GM12874 (cell line): ENCODE results near the gene CCDC92.

Source experiments
- CTCF ChIP-seq: IDR thresholded peaks from 2 replicates; pipeline ENCODE4 v1.5.1; 2011; ENCODE audit warnings: low read depth, mild to moderate bottlenecking, control low read depth, low read length, moderate library complexity; ENCODE audit not compliant: insufficient read depth

CCDC92 gene

GRCh38 chr12:123935956-123936355 is 36.7 kb downstream of the CCDC92 start:
- TF ChIP-seq CTCF = no peak

- TF ChIP-seq CTCF = no peak
Observed at GRCh38 chr12:123934829-123935228, 37.8 kb downstream of the CCDC92 start.

GRCh38 chr12:123934016-123934620 is 38.5 kb downstream of the CCDC92 start:
- TF ChIP-seq CTCF = no peak

GRCh38 chr12:123933214-123933613 is 39.4 kb downstream of the CCDC92 start:
- TF ChIP-seq CTCF = no peak

GRCh38 chr12:123931686-123932321 is 40.8 kb downstream of the CCDC92 start:
- no peak for TF ChIP-seq CTCF

GRCh38 chr12:123929946-123930583 is 42.6 kb downstream of the CCDC92 start:
- TF ChIP-seq CTCF = no peak

GRCh38 chr12:123928897-123929296 is 43.7 kb downstream of the CCDC92 start:
- TF ChIP-seq CTCF = no peak
